Uterus (tissue), 2 donors: Measurements from ENCODE around the gene UNC79.
"Not testable (repeated sequence)": the region's sequence is repeated elsewhere in the genome, so short reads cannot be mapped to it uniquely, and the experiment has no call there.

ENCODE experiments used
- POLR2A ChIP-seq, 2 donors: fragments of 450-650 bp; IDR thresholded peaks; one replicate each; pipeline ENCODE4 v1.6.1; 2016; ENCODE audit warnings: antibody characterized with exemption in 2 of 2, mild to moderate bottlenecking in 1 of 2, moderate library complexity in 1 of 2
- TF ChIP-seq, protein P1 (sequence below), 4 experiments: fragments of 200-600 bp in 2 of 4; fragments of 450-650 bp in 2 of 4; sonication (generic) in 2 of 4; IDR thresholded peaks; one replicate each; pipeline ENCODE4 v1.5.1; 2016 to 2019; ENCODE audit warnings: antibody characterized with exemption in 4 of 4, mild to moderate bottlenecking in 2 of 4, moderate library complexity in 1 of 4

DNA sequence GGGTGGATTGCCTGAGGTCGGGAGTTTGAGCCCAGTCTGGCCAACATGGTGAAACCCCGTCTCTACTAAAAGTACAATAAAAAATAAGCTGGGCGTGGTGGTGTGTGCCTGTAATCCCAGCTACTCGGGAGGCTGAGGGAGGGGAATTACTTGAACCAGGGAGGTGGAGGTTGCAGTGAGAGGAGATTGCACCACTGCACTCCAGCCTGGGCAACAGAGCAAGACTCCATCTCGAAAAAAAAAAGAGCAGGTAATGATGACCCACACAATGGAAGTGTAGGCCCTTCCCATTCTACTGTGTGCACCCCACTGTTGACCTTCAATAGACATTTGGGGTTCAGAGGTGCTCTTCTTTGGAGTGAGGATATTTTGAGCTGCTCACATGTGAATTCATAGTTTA lies 94.5 kb downstream of the UNC79 start:
- TF ChIP-seq, protein P1, sequence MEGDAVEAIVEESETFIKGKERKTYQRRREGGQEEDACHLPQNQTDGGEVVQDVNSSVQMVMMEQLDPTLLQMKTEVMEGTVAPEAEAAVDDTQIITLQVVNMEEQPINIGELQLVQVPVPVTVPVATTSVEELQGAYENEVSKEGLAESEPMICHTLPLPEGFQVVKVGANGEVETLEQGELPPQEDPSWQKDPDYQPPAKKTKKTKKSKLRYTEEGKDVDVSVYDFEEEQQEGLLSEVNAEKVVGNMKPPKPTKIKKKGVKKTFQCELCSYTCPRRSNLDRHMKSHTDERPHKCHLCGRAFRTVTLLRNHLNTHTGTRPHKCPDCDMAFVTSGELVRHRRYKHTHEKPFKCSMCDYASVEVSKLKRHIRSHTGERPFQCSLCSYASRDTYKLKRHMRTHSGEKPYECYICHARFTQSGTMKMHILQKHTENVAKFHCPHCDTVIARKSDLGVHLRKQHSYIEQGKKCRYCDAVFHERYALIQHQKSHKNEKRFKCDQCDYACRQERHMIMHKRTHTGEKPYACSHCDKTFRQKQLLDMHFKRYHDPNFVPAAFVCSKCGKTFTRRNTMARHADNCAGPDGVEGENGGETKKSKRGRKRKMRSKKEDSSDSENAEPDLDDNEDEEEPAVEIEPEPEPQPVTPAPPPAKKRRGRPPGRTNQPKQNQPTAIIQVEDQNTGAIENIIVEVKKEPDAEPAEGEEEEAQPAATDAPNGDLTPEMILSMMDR (IDR thresholded peaks at IDR 0.05): not testable (repeated sequence)
- not testable (repeated sequence) for TF ChIP-seq POLR2A (IDR thresholded peaks at IDR 0.05)
